HepG2 (cell line): ENCODE measurements around the gene CMYA5. TPM values are rescaled to one million over a fixed set of nuclear protein-coding genes. Genes with fewer than 3 reads are reported as not detected.

Source experiments
- AHR ChIP-seq: IDR thresholded peaks from 2 replicates; pipeline ENCODE4 v1.6.1; 2018; ENCODE audit warnings: missing genetic modification reagents, missing compliant biosample characterization
- ATM ChIP-seq: fragments of 450-650 bp; IDR thresholded peaks from 2 replicates; pipeline ENCODE4 v1.7.1; 2017; ENCODE audit warnings: mild to moderate bottlenecking, borderline replicate concordance
- EHMT2 ChIP-seq: fragments of 200-600 bp; sonication (generic); IDR thresholded peaks from 2 replicates; pipeline ENCODE4 v1.7.0; 2017; ENCODE audit warnings: antibody characterized with exemption, low read depth, low read length, borderline replicate concordance
- ETS1 ChIP-seq: sonication (generic); formaldehyde crosslinking; IDR thresholded peaks from 2 replicates; pipeline ENCODE4 v1.4.0; 2020; ENCODE audit warnings: missing genetic modification reagents
- GTF3A ChIP-seq: sonication (generic); formaldehyde crosslinking; conservative IDR thresholded peaks from 2 replicates; pipeline ENCODE4 v1.4.0; 2020; ENCODE audit warnings: mild to moderate bottlenecking, missing genetic modification reagents
- HMG20B ChIP-seq: conservative IDR thresholded peaks from 2 replicates; pipeline ENCODE4 v1.6.1; 2016; ENCODE audit warnings: missing genetic modification reagents, missing compliant biosample characterization
- HNF4G ChIP-seq, 2 experiments: sonication (generic) in 1 of 2; formaldehyde crosslinking in 1 of 2; IDR thresholded peaks; 2 replicates each; pipeline versions ENCODE4 v1.4.0 to v1.6.1; 2011 to 2020; ENCODE audit warnings: borderline replicate concordance in 2 of 2, low read depth in 2 of 2, mild to moderate bottlenecking in 2 of 2, low read length in 1 of 2, missing genetic modification reagents in 1 of 2, moderate library complexity in 1 of 2
- MIER2 ChIP-seq: IDR thresholded peaks from 2 replicates; pipeline ENCODE4 v1.6.1; 2016; ENCODE audit warnings: missing biosample characterization, missing genetic modification reagents
- NR2C2 ChIP-seq: sonication (generic); formaldehyde crosslinking; IDR thresholded peaks from 2 replicates; pipeline ENCODE4 v1.4.0; 2020; ENCODE audit warnings: missing genetic modification reagents, mild to moderate bottlenecking, moderate library complexity, borderline replicate concordance
- ZC3H13 ChIP-seq: sonication (generic); formaldehyde crosslinking; IDR thresholded peaks from 2 replicates; pipeline ENCODE4 v1.8.1; 2023; ENCODE audit warnings: mild to moderate bottlenecking, missing genetic modification reagents, moderate library complexity
- ZFP36L2 ChIP-seq: sonication (generic); formaldehyde crosslinking; IDR thresholded peaks from 2 replicates; pipeline ENCODE4 v1.4.0; 2020; ENCODE audit warnings: missing genetic modification reagents
- ZNF264 ChIP-seq: sonication (generic); formaldehyde crosslinking; IDR thresholded peaks from 2 replicates; pipeline ENCODE4 v1.4.0; 2020; ENCODE audit warnings: missing genetic modification reagents
- ZNF281 ChIP-seq: sonication (generic); formaldehyde crosslinking; IDR thresholded peaks from 2 replicates; pipeline ENCODE4 v1.4.0; 2020; ENCODE audit warnings: missing genetic modification reagents, borderline replicate concordance
- ZNF3 ChIP-seq: IDR thresholded peaks from 2 replicates; pipeline ENCODE4 v1.7.0; 2017; ENCODE audit warnings: inconsistent platforms
- ZNF318 ChIP-seq: sonication (generic); formaldehyde crosslinking; IDR thresholded peaks from 2 replicates; pipeline ENCODE4 v1.4.0; 2020; ENCODE audit warnings: mild to moderate bottlenecking, missing genetic modification reagents
- ZNF337 ChIP-seq: sonication (generic); formaldehyde crosslinking; IDR thresholded peaks from 2 replicates; pipeline ENCODE4 v1.5.1; 2020; ENCODE audit warnings: missing genetic modification reagents, low read depth, mild to moderate bottlenecking, borderline replicate concordance
- ZNF569 ChIP-seq: sonication (generic); formaldehyde crosslinking; IDR thresholded peaks from 2 replicates; pipeline ENCODE4 v1.5.0; 2020; ENCODE audit warnings: mild to moderate bottlenecking, missing genetic modification reagents, moderate library complexity, borderline replicate concordance
- polyA plus RNA-seq, 8 experiments: library from polyadenylated mRNA; depleted of rRNA in 3 of 8; stranded (reverse) in 7 of 8; unstranded in 1 of 8; fragments of >200 nt; fragmentation: Illumina TruSeq in 4 of 8; extraction: Trizol in 4 of 8; gene quantifications; 2 replicates each; pipeline versions ENCODE4 v1.2.1 to v1.2.3, GENCODE V29; 2011 to 2016; ENCODE audit warnings: low read depth in 4 of 8, missing spikeins in 1 of 8, mixed read lengths in 1 of 8; ENCODE audit not compliant: insufficient read depth in 1 of 8
- total RNA-seq, 5 experiments: library from RNA; depleted of rRNA; stranded (reverse); fragments of >200 nt; fragmentation: Illumina TruSeq; extraction: Trizol; gene quantifications; 2 replicates each; pipeline ENCODE4 v1.2.3, GENCODE V29; 2016; ENCODE audit warnings: low read depth in 1 of 5

The CMYA5 gene
- total and polyA plus RNA-seq, 2 of the 13 experiments (the other 11 are each of a cell fraction or from before 2014, with no cell fraction given): 0.13 to 0.51 TPM

- TF ChIP-seq ZNF318 (CRISPR knock-in tag): no peak
- peak; percentile 96 for TF ChIP-seq EHMT2
- TF ChIP-seq HMG20B (CRISPR knock-in tag): no peak
- TF ChIP-seq ZNF281 (CRISPR knock-in tag): no peak
- TF ChIP-seq ZNF3 (CRISPR knock-in tag): no peak
- TF ChIP-seq HNF4G (IDR thresholded peaks at IDR 0.05; ENCODE audit: borderline replicate concordance, low read depth, low read length): peak; percentile 90
- TF ChIP-seq HNF4G (CRISPR knock-in tag; IDR thresholded peaks at IDR 0.05; ENCODE audit: borderline replicate concordance, low read depth): peak; percentile 70; the same call in 1 of the 2 replicates
- TF ChIP-seq ZNF337: no peak
- no peak for TF ChIP-seq ATM
- no peak for TF ChIP-seq ZC3H13 (CRISPR knock-in tag)
- TF ChIP-seq MIER2: no peak
- TF ChIP-seq ZNF264 (CRISPR knock-in tag): peak; percentile 78
- no peak for TF ChIP-seq AHR
- no peak for TF ChIP-seq NR2C2 (CRISPR knock-in tag)
- no peak for TF ChIP-seq ZFP36L2 (CRISPR knock-in tag)
- no peak for TF ChIP-seq ZNF569 (CRISPR knock-in tag)
- no peak for TF ChIP-seq ETS1 (CRISPR knock-in tag)
- no peak for TF ChIP-seq GTF3A (CRISPR knock-in tag)
Measured at GRCh38 chr5:79754865-79755555, 65.4 kb downstream of the CMYA5 start (continued).
